Left forelimb (tissue), 1 donor: ENCODE results near the gene CRAT.
"Not testable (repeated sequence)": the region's sequence is repeated elsewhere in the genome, so short reads cannot be mapped to it uniquely, and the experiment has no call there.

Experiments
- DNase-seq: peaks from one replicate; pipeline ENCODE4 v3.0.0-alpha.2; 2018; ENCODE audit warnings: low spot score

The CRAT gene

DNA sequence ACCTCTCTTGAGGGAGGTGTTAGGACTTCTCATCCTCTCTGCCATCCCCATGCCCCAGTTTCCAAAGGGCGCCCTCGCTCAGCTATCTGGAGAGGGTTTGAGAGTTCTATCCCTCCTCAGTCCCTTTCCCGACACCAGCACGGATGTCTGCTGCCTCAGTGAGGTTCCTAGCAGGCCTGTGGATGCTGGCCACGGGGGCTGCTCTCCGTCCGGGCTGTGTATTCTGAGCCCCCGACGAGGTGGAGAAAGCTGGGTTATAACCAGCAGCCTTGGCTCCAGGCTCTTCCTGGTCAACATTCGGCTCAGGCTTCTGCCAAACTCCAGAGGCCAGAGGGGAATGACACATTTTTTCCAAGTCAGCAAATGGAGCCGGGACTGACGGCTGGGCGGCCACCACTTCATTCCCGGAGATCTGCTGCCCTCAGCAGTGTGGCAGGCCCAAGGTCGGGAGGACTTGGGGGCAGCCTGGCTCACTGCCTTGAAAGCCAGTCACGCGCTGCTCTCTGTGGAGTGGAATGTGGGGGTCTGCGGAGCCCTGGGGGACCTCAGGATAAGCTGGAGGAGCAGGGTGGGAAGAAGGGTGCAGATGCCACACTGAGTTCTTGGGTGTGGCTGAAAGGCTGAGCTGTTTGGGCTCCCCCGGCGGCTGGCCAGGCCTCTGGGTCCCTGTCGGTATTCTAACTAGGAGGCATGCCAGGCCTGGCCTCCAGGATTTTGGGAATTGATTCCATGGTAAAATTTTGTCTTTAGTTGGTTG, 28.1 kb upstream of the CRAT start:
- DNase-seq, result no peak

DNA sequence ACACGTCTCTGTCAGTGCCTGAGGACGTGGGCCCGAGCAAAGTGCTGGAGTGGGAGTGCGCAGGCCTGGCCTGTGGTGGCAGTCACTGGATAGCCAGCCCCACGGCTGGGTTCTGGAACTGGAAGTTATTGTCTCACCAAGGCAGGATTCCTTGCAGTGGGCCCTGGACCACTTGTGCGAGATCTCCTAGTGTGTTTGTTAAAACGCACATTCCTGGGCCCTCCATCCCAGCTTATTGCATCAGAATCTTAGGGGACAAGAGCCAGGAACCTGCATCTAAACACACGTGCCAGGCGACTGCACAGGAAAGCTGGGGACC, 27.5 kb upstream of the CRAT start:
- DNase-seq, result no peak

DNA sequence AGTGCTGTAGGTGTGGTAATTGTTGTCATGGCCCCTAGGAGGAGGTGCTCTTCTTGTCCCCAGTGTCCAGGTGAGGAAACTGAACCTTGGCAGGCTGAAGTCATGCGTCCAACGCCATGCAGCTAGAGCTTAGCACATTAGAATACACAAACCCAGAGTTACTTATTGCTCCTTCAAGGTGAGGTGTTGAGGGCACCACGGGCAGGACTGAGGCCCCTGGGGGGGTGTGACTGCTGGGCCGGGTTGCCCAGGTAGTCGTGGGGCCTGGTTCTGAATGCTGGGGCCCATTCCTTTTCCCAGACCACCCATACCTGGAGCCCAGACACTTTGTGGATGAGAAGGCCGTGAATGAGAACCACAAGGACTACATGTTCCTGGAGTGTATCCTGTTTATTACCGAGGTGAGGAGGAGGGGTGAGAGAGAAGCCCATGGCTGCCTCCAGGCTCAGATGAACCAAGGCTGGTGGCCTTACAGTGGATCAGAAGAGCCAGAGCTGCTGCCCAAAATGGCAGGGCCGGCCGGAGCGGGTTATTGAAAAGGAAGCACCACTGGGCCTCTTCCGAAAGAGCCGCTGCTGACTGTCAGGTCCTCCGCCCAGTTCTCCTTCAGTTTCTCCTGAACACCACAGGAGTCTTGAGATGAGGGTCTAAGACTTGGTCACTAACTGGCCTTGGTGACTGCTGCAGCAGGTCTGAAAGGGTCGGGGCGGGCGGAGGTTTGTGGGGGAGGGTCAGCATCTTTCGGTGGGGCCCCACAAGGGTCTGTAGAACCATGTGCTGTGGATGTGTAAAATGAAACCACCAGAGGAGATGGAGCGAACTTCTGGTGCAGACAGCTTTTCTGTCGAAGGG, 26.9 kb upstream of the CRAT start:
- no peak for DNase-seq

DNA sequence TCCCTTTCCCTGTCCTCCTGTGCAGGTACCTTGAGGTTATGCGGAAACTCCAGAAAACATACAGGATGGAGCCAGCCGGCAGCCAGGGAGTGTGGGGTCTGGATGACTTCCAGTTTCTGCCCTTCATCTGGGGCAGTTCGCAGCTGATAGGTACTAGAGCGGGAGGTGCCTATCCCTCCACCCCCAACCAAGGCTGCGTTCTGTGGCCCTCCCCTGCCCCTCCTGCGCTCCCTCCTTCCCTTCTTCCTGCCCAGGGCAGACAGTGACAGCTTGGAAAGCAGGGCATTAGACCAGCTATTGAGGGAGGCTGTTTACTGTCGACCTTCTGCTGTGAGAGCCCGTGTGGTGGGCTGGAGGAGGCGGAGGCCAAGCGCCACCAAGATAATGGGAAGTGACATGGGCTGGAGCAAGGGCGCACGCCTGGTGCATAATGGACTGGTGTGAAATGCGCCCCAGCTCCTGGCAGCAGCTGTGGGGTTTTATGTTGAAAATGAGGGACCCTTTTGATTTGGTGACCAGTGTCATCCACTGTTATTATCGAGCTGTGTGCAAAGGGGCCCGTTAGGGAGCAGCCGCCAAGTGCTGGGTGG, 25.9 kb upstream of the CRAT start:
- DNase-seq, result no peak

DNA sequence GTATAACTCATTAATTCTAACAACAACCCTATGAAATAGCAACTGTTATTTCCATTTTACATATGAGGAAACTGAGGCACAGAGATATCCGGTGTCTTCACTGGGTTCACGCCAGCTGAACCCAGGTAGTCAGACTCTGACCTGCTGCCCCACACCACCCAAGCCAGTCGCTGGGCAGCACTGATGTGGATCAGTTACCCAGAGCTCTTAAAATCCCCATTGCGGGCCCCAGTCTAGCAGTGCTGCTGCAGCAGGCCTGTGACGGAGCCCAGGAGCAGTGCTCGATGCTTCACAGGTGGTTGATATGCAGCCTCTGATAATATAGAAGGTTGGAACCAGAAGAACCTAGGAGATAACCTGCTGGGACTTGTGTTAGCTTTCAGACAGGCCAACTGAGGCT, 24.9 kb upstream of the CRAT start:
- DNase-seq, result no peak

DNA sequence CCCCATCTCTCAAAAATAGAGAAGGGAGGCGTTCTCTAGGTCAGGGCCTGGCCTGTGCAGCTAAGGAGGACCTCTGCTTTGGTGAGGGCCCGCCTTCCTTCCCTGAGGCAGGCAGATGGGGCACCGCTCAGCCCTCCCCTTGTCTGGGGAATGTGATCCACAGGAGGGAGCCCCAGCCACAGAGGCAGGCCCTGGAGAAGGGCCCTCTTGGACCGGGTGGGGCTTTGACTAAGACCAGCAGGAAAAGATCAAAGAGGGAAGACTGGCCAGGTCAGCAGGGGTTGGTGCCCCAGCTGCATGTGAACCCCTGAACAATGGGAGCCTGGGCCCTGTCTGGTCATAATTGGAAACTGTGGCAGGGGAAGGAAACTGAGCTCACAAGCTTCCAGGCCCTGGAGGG, 22.5 kb upstream of the CRAT start:
- DNase-seq, result no peak

DNA sequence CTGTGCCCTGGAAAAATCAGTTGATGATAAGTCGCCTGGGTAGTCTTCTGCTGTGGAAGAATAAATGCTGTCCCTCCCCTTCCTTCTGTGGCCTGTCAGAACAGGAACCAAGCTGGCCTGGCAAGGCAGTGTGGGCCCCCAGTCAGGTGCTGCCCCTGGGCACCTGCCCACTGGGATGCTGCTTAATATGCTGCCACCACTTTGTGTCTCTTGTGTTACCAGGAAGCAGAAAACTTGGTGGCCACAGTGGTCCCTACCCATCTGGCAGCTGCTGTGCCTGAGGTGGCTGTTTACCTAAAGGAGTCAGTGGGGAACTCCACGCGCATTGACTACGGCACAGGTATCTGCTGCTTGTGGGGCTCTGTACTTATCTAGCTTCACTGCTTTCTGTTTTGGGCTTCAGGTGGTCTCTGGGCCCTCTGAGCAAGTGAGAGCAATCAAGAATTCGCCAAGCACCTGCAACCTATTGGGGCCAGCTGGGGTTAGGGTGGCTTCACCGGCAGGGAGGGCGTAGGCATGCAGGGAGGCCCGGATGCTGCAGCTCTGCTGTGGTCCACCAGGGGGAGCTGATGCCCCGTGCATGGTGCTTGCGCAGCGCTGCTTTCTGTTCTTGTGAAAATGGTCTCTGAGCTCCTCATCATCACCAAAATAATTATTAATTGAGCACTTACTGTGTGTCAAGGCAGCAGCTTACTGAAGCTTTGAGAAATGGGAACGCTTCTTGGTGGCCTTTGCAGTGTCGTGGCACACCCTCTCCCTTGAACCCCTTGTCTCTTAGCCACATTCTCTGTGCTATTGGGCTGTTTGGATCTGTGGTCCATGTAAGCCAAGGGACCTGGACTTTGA, 20.9 kb upstream of the CRAT start:
- DNase-seq, result peak; percentile 85

DNA sequence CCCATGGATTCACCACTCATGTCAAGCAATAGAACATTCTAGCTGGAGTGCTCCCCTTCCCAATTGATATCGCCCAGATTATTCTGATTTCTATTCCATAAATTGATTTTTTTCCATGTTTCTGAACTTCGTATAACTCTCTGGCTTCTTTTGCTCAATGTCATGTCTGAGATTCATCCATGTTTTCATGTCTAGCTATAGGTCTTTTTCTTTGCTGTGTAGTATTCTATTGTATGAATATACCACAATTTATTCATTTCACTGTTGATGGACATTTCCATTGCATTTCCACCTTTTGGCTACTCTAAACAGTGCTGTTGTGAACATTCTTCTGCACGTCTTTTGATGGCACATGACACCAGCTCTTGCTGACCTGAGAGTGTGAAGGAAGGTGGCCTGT, 20.2 kb upstream of the CRAT start:
- DNase-seq, result no peak

DNA sequence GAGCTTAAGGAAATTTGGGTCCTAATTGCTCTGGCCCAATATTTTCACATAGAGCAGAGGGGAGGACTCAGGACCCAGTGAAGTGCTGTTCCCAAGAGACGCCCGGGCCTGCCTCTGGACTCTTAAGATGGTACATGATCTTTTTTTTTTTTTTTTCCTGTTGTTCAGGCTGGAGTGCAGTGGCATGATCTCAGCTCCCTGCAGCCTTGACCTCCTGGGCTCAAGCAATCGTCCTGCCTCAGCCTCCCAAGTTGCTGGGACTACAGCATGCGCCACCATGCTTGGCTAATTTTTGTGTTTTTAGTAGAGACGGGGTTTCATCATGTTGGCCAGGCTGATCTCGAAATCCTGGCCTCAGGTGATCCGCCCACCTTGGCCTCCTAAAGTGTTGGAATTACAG, 19.7 kb upstream of the CRAT start:
- not testable (repeated sequence) for DNase-seq

DNA sequence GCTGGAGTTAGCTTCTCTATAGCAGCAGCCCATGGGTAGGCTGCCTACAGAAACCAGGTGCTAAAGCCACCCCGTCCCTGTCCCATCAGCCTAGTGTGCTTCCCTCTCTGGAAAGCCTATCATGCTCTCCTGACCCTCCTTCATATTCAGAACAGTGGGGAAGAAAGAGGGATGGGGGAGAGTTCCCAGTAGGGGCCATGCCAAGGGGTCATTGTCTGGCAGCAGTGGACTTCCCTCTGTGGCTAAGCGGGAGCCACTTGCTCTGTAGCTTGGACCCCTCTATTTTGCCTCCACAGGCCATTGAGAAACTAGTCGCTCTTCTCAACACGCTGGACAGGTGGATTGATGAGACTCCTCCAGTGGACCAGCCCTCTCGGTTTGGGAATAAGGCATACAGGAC, 18.1 kb upstream of the CRAT start:
- DNase-seq, result no peak

DNA sequence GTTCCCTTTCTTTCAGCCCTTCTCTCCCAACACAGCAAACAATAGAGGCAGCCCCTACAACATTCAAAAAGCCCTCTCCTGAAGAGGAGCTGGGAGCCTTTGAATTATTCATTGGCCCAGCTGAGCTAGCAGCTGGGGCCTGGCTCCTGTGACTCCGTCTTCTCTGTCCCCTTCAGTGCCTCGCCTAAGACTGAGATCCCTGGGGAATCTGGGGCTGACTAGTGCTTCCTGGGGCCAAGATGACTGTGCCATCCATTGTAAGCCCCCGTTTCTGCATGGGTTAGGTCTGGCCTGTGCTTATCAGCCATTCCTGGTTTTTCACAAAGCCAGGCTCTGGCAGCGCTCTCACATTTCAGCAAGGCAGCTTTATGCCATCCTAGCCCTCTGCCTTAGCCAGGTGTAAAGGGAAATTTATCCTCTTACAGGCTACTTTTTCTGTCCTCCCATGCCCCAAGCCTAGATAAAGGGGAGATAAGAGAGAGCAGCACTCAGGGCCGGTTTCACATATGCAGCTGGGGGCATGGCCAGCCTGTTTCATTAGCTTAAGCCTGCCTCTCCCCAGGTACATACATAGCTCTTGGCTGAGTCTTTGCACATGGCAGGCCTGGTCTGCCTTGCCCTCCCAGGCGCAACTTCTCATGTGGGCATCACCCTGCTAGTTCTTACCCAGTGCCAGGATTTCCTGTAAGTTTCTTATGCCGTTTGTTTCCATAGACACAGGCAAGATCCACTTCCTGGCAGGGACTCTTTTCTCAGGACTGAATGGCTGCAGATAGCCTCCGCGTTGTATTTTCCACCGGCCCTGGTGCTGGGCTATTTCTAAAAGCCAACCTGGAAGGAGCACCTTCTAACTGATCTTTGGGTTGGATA, 16.4 kb upstream of the CRAT start:
- DNase-seq, result no peak

DNA sequence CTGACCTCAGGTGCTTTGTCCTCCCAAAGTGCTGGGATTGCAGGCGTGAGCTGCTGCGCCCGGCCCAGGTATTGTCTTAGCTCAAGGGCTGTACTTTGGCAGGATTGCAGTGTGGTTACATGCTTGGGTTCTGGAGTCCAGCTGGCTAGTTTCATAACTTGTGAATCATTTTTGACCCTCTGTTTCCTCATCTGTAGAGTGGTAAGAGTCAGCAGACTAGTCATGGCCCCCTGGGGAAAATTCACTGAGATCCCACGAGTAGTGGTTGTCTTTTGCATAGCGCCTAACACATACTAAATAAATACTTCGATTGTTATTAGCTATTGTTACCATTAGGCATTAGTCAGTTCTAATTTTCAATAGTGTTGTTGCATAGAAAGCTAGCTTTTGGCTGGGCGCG, 14.9 kb upstream of the CRAT start:
- no peak for DNase-seq

DNA sequence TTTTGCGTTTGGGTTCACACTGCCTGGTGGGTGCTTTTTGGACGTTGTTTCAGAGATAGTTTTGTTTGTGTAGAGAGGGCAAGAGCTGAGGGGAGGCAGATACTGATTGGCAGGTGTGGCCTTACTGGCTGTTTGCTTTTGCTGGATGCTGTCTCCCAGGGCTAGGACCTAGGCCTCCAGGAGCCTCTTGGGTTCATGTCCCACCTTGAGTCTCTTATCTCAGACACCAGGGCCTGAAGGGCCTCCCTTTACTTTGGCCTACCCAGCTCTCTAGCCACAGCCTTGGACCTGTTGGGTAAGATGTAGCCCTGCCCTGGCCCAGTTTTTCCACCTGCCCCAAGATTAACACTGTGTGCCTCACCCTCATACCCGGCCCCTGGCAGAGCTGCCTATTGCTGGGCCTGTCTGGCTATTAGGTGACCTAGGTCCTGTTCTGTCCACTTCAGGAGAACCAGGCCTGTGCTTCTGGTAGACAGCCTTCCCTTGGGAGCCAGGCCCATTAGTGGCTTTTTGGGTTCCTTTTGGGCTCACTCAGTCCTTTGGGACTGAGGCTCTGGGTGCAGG, 14.0 kb upstream of the CRAT start:
- no peak for DNase-seq

DNA sequence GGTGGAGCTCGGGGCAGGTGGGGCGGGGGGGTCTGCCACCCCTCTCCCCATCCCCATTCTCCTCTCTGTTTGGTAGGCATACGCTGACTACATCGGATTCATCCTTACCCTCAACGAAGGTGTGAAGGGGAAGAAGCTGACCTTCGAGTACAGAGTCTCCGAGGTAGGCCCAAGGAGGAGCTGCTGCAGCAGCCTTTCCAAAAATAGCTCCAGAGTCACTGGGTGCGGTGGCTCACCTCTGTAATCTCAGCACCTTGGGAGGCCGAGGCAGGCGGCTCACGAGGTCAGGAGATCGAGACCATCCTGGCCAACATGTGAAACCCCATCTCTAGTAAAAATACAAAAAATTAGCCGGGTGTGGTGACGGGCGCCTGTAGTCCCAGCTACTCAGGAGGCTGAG, 12.4 kb upstream of the CRAT start:
- not testable (repeated sequence) for DNase-seq

DNA sequence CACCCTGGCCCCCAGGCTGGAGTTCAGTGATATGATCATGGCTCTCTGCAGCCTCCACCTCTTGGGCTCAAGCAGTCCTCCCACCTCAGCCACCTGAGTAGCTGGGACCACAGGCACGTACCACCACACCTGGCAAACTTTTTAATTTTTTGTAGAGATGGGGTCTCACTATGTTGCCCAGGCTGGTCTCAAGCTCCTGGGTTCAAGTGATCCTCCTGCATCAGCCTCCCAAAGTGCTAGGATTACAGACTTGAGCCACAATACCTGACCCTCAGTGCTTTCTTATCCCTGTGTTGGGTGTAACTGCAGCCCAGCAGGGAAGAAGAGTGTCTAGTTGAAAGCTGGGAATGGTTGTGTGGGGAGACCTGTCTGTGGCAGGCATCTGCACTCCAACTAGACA, 11.5 kb upstream of the CRAT start:
- DNase-seq, result no peak

DNA sequence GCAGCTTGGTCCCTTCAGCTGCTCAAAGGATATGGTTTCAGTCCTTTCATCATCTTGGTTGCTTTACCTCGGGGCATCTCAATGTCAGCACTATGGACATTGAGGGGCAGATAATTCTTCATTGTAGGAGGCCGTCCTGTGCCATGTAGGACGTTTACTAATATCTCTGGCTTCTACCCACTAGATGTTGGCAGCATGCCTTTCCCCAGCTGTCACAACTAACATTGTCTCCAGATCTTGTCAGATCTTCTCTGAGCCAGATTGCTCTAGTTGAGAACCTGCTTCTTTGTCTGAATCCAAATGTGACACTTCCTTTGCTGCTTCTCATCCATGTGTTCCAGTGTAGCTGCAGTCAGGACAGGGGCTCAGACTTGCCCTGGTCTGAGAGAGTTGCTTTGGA, 10.9 kb upstream of the CRAT start:
- DNase-seq, result no peak

DNA sequence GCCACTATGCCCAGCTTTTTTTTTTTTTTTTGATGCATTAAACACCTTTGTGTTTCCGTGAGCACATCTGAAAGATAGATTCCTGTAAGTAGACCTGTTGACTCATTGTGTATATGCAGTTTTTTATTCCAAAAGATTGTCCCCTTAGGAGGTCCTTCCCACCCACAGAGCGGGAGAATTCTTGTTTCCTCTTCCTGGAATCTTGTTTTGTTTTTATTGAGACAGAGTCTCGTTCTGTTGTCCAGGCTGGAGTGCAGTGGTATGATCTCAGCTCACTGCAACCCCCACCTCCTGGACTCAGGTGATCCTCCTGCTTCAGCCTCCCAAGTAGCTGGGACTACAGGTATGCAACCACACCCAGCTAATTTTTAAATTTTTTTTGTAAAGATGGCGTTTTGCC, 8.2 kb upstream of the CRAT start:
- no peak for DNase-seq

DNA sequence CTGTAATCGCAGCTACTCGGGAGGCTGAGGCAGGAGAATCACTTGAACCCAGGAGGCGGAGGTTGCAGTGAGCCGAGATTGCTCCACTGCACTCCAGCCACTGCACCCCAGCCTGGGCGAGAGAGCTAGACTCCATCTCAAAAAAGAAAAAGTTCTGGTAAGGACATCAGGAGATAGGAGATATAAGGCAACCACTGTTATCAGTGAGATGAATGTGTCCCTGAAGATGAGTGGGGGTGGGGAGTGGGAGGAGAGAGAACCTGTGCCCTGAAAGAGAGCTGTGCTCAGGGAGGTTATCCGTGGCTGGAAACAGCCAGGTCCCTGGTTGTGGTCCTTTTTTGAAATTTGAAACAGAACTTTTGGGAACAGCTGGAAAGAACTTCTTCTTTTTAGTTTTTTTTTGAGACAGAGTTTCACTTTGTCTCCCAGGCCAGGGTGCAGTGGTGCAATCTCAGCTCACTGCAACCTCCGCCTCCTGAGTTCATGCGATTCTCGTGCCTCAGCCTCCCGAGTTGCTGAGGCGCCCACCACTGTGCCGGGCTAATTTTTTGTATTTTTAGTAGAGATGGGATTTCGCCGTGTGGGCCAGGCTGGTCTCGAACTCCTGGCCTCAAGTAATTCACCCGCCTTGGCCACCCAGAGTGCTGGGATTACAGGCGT, 3.2 kb upstream of the CRAT start:
- no peak for DNase-seq

DNA sequence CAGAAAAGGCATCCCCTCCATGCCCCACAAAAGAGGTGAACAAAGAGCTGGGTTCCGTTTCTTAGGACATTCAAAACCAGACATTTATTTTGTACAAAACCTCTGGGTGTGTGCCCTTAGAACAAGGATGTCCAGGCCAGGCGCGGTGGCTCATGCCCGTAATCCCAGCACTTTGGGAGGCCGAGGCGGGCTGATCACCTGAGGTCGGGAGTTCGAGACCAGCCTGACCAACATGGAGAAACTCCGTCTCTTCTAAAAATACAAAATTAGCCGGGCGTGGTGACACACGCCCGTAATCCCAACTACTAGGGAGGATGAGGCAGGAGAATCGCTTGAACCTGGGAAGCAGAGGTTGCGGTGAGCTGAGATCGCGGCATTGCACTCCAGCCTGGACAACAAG, 1.9 kb upstream of the CRAT start:
- not testable (repeated sequence) for DNase-seq

DNA sequence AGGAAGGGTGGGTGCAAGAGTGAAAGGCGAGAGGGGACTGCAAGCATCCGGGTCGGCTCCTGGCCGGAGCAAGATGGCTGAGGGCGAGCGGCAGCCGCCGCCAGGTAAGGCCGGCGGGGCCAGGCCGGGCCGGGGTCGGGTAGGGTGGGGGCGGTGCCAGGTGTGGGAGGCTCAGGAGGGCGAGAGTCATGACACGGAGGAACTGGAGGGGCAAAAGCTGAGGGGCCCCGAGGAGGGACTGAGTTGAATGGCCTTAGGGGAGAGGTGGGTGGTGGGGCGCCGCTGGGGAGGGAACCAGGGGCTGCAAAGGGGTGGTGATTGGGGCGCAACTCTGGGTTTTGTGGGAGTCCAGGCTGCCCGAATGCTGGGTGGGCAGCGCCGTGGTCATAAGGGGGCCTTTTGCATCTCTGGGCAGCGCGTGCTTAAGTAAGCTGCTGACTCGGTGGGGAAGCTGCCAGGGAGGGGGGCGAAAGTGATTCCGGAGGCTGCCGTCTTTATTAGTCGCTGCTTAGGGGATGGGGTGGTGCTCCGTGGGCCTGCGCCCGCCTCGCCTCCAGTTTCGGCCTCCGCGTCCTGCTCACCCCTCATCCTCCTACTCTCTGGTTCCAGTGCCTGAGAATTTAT, 1.0 kb upstream of the CRAT start:
- peak; percentile 77 for DNase-seq
